SKM-1 treated with dmso at 0.1 percent for 144 hours (cell line): ENCODE measurements around the gene EEF1AKMT4.
A peak's percentile ranks its signal among the peaks of the same experiment; 100 is the strongest.

Source experiments
- DNase-seq: peaks from one replicate; lab custom pipeline; 2025; ENCODE audit not compliant: unreplicated experiment; lab: John Stamatoyannopoulos, UW

The EEF1AKMT4 gene

DNA sequence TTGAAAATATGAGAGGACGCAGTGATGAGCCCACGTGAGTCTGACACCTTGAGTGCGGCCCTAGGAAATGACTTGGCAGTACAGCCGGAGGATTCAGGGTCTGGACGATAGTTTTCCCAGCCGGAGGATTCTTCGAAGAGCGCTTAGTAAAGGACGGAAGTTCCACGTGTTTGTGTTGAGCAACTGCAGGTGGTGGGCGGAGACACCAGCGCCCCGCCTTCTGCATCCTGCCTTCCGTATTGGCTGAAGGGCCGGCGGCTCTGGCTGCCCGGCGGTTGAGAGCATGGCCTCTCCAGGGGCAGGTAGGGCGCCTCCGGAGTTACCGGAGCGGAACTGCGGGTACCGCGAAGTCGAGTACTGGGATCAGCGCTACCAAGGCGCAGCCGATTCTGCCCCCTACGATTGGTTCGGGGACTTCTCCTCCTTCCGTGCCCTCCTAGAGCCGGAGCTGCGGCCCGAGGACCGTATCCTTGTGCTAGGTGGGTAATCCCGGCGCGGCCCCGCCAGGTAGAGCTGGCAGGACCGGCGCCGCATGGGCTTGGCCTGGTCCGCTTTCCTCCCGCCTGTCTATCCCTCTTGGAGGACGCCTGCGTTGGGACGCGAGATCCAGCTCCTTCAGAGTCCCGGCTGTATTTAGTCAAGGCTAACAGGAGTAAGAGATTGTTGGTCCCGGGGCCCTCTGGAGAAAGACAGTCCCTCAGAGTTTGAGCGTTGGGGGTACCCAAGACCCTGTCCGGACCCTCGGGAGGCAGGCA is at the start of gene EEF1AKMT4:
Gene EEF1AKMT4, plus strand, starts transcription at position 261 of the 755 bp plus-strand sequence. Its CDS starts 23 bp downstream, at position 284.
- peak; percentile 98 for DNase-seq

DNA sequence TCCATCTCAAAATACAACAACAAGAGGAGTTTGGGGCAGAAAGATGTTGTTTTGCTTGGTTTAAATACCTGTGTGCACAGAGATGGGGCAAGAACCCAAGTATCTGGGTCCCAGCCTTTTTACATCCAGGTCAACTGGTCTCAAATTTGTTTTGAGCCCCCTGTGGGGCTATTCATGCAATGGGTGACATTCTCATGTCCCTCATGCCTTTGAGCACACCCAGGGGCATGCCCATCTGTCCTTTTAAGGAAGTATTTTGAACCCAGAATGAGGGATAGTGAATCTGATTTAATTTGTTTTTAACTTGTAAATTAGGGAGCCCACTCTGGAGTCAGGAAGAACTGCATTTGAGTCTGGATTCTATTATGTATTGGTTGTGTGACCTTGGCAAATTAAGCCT is 48.6 kb upstream of the EEF1AKMT4 start:
- DNase-seq: no peak

DNA sequence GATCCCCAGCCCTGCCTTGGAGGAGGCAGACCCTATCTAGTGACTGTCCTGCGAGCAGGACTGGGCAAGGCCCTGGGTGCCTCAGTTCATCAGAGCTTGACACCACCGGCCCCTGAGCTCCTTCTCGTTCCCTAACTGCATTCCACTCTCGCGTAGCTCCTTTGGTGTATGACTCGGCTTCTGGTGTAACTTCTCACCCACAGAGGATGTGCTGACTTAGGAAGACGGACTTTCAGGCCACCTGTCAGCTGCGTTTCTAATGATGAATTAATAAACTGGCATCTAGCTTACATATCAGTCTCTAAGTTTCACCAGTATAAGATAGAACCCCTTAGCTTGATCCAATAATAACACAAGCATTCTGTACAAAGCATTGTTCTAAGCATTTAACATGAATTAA is 45.9 kb upstream of the EEF1AKMT4 start:
- DNase-seq: no peak

DNA sequence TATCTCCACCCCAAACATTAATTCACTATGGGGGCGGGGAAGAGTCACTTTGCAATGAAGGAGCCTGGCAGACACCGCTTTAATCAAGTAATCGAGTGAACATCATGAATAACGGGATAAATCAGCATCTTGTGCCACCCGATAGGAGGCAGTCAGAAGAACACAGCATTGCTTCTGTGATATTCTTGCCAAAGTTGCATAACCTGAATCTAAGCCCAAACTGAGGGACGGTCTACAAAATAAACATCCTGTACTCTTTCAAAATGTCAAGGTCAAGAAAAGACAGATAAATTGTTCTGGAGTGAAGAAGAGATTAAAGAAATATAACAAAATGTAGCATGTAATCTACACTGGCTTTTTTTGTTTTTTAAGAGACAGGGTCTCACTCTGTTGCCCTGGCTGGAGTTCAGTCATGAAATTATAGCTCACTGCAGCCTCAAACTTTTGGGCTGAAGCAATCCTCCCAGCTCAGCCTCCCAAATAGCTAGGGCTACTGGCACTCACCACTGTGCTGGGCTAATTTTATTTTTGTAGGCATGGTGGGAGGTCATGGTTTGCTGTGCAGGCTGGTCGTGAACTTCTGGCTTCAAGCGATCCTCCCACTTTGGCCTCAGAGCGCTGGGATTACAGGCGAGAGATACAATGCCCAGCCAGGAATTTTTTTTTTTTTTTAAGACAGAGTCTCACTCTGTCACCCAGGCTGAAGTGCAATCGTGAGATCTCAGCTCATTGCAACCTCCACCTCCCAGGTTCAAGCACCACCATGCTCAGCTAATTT is 40.1 kb upstream of the EEF1AKMT4 start:
- no peak for DNase-seq

DNA sequence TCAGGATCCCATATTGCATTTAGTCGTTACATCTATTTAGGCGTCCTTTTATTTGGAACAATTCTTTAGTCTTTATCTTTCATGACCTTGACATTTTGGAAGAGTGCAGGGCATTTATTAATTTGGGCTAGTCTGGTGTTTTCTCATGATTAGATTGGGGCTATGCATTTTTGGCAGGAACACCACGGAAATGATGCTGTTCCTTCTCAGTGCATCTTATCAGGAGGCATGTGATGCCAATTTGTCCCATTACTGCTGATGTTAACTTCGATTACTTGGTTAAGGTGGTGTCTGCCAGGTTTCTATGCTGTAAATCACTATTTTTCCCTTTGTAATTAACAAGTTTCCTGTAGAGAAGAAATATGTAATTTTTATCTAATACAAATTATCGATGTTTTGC is 38.2 kb upstream of the EEF1AKMT4 start:
- DNase-seq: no peak

DNA sequence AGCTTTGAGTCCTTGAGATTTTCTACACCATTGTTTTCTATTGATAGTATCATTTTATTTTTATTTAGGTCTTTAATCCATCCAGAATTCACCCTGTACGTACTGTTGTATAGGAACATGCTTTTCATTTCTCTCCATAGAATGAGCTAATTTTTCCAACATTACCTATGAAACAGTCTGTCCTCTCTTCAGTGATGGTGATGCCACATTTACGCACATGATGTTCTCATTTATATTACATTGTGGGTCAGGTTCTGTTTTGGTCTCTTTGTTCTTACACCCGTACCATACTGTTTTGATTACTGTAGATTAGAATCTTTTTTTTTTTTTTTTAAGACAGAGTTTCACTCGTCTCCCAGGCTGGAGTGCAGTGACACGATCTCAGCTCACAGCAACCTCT is 37.8 kb upstream of the EEF1AKMT4 start:
- DNase-seq: no peak

DNA sequence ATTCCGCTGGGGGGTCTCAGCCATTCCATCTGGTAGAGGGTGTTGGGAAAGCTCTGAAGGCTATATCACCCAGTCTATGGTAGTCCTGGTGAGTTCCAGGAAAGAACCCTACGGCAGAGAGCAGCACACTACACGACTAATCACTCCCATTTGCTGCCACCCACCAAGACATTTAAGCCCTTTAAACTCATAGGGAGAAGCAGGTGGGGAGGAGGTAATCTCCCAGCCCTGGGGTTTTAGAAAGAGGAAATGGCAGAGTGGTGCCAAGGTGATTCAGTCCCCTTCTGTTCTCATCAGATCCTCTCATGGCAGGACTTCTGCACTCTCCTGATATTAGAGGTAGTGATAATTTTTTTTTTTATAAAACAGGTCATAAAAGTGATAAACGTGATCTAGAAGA is 30.7 kb upstream of the EEF1AKMT4 start:
- no peak for DNase-seq

DNA sequence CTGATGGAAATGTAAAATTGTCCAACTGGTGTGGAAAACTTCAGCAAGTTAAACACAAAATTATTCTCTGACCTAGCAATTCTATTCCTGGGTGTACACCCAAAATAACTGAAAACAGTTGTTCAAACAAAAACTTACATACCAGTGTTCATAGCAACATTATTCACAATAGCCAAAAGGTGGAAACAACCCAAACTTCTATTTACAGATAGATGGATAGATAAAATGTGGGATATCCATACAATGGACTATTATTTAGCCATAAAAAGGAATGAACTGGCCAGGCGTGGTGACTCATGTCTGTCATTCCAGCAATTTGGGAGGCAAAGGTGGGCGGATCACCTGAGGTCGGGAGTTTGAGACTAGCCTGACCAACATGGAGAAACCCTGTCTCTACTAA is 27.0 kb upstream of the EEF1AKMT4 start:
- no peak for DNase-seq

DNA sequence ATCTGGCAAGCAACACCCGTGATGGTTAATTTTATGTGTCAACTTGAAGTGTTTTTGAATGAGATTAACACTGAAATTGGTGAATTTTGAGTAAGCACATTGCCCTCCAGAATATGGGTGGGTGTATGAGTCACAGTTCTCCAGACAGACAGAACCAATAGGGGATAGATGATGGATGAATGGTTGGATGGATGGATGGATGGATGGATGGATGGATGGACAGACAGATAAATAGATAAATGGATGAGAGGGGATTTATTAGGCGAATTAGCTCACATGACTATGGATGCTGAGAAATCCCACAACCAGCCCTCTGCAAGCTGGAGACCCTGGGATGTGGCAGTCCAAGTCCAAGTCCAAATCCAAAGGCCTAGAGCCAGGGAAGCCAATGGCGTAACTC is 25.5 kb upstream of the EEF1AKMT4 start:
- no peak for DNase-seq

DNA sequence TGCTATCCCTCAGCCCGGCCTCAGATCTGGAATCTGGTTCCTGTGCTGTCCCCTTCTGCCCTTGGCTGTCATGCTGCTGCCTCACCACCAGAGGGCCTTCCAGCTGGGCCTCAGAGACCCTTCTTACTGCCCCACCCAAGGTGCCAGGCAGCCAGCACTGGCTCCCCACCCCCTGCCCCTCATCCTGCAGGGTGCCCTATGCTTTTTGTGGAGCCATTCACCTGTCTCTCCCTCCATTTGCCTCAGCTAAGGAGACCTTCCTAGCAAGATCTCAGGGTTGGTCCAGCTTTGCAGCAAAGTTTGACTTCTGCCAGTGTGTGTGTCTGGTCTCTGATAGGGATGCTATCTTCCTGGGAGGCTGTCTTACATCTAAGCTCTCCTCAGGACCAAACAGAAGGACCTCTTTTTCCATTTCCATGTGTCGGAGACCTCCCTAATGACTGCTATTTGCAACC is 22.0 kb upstream of the EEF1AKMT4 start:
- peak; percentile 8 for DNase-seq

DNA sequence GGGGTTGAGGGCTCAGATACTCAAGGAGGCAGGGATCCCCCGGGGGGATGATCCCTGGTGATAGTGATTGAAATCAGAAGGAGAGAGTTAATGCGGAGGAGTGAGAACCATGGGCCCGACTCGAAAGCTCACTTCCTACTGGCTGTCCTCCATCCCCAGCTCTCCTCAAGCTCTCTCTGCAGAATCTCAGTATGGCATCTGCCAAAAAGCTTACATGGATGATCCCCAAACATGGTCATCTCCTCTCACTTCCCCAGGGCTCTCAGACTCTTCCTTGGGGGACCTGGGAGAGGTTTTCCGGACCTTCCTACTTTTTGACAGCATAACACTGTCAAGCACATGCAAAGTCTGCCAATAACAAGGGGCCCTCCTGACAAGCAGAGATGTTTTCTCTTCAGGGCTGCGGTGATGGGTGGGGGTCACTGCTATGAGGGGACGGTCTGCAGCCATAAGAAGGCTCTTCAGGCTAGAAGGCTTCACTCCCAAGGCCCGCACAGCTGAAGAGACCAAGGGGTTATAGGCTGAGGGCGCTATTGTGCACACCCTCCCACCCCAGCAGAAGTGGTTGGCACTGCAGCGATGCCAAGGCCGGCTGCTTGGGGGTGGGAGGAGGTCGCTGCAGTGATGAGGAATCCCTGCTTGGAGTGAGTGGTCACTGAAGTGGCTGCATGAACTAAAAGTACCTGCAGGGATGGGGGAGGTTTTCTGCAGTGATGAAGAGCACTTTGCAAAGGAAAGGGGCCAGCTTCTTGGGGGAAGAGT is 20.9 kb upstream of the EEF1AKMT4 start:
- no peak for DNase-seq

DNA sequence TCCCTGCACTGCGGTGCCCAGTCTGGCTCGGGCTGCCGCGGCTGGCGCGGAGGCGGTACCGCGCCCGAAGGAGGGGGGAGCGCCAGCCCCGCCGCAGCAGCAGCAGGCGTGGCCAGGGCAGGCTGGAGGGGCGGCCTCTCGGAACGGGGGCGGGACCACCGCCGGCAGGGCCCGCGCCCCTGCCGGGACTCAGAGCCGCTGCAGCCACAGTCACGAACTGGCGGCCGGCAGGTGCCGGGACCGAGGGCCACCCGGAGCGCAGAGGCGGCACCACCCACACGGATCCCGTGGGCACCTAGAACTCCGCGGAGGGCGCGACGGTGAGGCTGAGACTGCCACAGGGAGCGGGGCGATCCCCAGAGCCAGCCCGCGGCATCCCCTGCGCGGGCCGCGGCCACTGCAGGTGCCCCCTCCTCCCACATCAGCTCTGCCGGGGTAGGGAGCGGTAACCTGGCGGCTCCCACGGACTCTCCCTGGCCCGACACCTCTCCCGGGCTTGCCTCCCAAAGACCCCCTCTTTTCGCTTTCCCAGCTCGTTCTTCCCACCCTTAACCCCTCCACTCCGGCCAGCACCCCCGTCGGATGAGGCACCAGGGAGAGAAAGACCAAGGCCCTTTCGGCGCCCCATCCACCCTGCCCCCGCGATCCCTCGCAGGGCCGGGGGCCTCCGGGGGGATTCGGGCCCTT is 19.9 kb upstream of the EEF1AKMT4 start, which contains the start of gene VWA5B2:
Gene VWA5B2, plus strand, starts transcription at position 192 of the 687 bp plus-strand sequence. CDS start 944 bp downstream, outside the sequence.
- no peak for DNase-seq

DNA sequence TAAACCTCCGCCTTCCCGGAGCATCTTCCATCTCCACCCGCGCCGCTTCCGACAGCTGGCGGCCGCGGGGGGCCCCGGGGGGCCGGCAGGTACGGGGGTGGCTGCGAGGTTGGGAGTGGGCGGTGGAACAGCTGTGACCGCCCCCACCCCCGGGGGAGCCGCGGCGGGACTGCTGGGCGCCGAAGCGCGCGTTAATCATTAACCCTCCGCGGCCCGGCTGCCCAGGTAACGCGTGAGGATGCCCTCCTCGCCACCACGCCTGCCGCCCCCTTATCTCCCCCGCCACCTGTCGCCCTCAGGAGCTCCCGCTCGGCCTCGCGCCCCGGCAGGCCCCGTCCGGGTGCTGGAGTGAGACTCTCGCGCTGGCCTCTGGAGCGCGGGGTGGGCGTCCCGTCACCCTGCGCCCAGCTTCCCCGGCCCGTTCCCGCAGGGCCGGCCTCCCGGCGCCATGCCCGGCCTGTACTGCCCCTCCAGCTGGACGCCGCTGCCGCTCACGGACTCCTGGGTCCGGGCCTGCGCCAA is 19.3 kb upstream of the EEF1AKMT4 start:
- DNase-seq: no peak

DNA sequence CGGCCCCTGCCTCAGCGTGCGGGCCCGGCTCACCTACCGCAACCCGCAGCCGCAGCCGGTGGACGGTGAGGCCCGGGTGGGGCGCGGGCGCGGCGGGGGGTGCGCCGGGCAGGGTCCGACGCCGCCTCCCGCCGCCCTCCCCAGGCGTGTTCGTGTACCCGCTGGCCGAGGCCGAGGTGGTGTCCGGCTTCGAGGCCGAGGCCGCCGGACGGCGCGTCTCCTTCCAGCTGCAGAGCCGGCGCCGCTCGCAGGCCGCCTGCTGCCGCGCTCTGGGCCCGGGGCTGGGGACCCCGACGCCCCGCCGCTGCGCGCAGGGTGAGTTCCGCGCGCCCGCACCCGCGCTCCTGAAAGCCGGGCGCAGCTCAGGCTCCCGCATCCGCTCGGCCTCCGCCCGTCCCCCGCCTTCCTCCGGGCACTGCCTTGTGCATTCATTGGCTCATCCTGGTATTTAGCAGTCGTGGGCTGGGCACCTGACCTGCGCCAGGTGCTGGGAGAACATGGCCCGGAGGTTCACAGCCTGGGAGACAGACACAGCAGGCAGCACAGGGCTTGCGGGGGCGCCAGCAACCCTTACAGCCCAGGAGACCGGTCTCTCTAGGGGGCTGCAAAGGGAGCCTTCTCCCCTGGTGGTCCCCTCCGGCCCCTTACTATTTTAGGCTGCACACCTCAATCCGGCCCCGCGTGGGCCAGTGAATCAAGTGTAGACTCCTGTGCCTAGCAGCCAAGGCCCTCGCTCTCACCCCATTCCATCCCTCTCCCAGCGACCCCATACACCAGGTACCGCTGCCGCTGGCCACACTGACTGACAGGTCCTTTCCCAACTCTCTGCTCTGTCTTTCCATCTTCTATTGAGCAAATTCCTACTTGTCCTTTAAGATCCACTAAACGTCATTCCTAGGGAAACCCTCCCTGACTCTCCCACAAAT is 18.6 kb upstream of the EEF1AKMT4 start:
- DNase-seq: no peak

DNA sequence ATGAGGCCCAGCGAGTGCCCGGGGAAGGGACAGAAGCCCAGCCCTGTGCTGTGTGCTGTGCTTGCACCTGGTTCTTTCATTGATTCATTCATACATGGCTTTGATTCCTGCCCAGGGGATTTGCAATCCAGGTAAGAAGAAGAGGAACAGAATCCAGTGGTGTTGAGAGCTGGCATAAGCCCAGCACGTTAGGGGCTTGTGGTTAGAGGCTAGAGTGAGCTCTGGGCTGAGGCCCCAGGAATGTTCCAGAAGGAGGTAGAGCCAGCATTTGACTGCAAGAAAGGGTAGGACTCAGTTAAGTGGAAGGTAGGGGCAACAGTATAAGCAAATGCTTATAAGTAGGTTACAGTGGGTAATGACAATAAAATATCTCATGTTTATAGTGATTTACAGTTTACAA is 17.8 kb upstream of the EEF1AKMT4 start:
- DNase-seq: no peak

DNA sequence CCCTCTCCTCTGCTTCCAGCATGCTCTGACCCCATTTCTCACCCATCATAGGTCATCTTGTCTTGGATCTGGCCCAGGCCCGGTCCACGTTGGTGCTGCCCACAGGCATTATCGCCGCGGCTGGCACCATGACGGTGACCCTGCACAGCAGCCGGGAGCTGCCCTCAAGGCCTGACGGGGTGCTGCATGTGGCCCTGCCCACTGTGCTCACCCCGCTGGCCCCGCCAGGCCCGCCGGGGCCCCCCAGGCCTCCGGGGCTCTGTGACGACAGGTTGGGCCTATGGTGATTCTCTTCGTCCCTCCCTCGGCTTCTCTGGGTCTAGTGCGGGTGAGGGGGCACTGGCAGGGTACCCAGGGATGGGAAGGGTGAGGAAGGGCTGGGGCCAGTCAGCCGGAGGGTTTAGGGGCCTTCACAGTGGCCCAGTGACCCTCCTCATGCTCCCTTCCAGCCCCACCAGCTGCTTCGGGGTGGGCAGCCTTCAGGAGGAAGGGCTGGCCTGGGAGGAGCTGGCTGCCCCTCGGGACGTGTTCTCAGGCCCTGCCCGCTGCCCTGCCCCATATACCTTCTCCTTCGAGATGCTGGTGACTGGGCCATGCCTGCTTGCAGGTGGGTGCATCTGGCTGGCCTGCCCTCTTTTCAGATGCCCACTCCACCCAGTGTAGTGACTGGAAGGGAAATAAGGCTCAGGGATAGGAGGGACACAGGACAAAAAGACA is 16.2 kb upstream of the EEF1AKMT4 start:
- no peak for DNase-seq

DNA sequence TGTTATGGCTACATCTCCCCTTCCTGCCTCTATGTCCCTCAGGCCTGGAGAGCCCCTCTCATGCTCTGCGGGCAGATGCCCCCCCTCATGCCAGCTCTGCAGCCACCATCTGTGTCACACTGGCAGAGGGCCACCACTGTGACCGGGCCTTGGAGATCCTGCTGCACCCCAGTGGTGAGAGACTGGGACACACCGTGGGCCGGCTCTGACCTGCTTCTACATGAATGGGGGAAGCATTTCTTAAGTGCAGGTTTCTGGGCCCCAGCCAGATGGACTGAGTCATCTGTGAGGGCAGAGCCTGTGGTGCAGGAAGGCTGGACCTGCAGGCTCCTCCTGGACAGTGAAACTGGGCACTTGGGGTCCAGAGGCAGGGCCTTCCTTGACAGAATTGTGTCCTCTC is 15.2 kb upstream of the EEF1AKMT4 start:
- DNase-seq: no peak

DNA sequence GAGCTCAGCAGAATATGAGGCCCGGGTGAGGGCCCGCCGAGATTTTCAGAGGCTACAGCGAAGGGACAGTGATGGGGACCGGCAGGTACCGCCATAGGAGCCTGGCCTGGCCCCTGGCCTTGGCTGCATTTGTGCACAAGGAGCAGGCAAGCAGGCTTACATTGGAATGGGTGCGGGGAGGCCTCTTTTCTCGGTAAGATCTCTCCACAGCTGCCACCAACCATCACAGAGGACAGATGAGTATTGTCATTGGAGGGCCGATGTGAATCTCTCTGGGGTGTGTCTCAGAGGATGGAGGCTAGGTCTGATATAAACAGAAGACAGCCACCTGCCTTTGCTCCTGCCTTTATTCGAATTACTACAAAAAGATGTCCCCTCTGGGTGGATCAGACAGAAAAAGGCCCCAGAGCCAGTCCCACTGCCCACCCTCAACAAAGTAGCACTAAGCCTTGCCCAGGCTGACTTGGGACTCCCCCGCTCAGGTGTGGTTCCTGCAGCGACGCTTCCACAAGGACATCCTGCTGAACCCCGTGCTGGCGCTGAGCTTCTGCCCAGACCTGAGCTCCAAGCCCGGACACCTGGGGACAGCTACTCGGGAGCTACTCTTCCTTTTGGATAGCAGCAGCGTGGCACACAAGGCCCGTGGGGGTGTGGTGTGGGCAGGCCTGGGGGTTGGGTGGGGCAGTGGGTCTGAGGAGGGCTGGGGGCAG is 14.6 kb upstream of the EEF1AKMT4 start:
- DNase-seq: no peak
